Thyroid gland (tissue), 4 donors: ENCODE measurements around the gene PATL1.

Source experiments
- POLR2A ChIP-seq, 2 donors: fragments of 450-650 bp; IDR thresholded peaks; one replicate each; pipeline ENCODE4 v1.6.1; 2017; ENCODE audit warnings: antibody characterized with exemption in 2 of 2, mild to moderate bottlenecking in 2 of 2, moderate library complexity in 1 of 2
- TF ChIP-seq, protein P1 (sequence below), 6 experiments: fragments of 200-600 bp in 3 of 6; fragments of 450-650 bp in 3 of 6; sonication (generic) in 3 of 6; IDR thresholded peaks; one replicate each; pipeline ENCODE4 v1.5.1; 2016 to 2019; ENCODE audit warnings: antibody characterized with exemption in 6 of 6, mild to moderate bottlenecking in 2 of 6, inconsistent platforms in 1 of 6, moderate library complexity in 1 of 6

DNA sequence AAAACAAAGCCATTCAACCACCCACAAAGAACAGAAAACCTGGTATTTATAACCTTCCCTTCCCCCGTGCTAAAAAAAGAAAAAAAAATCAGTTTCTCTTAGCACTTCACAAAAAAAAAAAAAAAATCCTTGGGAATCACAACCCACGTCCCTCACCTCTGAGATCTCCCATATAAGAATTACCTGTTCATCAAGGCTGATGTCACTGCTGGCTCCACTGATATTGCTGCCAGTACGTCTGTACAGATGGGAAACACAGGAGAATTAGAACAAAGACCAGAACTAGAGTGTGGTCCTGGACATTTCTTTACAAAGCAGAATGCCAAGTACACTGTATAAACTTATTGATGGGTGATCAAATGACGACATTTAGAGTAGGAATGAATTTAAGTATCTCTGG is 68.2 kb downstream of the PATL1 start:
- TF ChIP-seq, protein P1, sequence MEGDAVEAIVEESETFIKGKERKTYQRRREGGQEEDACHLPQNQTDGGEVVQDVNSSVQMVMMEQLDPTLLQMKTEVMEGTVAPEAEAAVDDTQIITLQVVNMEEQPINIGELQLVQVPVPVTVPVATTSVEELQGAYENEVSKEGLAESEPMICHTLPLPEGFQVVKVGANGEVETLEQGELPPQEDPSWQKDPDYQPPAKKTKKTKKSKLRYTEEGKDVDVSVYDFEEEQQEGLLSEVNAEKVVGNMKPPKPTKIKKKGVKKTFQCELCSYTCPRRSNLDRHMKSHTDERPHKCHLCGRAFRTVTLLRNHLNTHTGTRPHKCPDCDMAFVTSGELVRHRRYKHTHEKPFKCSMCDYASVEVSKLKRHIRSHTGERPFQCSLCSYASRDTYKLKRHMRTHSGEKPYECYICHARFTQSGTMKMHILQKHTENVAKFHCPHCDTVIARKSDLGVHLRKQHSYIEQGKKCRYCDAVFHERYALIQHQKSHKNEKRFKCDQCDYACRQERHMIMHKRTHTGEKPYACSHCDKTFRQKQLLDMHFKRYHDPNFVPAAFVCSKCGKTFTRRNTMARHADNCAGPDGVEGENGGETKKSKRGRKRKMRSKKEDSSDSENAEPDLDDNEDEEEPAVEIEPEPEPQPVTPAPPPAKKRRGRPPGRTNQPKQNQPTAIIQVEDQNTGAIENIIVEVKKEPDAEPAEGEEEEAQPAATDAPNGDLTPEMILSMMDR (IDR thresholded peaks at IDR 0.05), result no peak
- TF ChIP-seq POLR2A (IDR thresholded peaks at IDR 0.05), result no peak
